Measurements from ENCODE around the gene WDR62. TPM values are rescaled to one million over a fixed set of nuclear protein-coding genes. Genes with fewer than 3 reads are reported as not detected.

WDR62 gene
- total and polyA plus RNA-seq, 10 of the 15 experiments (the other 5 are each of a cell fraction or from before 2014, with no cell fraction given), result 0.08 to 20.6 (median 10.9) TPM

DNA sequence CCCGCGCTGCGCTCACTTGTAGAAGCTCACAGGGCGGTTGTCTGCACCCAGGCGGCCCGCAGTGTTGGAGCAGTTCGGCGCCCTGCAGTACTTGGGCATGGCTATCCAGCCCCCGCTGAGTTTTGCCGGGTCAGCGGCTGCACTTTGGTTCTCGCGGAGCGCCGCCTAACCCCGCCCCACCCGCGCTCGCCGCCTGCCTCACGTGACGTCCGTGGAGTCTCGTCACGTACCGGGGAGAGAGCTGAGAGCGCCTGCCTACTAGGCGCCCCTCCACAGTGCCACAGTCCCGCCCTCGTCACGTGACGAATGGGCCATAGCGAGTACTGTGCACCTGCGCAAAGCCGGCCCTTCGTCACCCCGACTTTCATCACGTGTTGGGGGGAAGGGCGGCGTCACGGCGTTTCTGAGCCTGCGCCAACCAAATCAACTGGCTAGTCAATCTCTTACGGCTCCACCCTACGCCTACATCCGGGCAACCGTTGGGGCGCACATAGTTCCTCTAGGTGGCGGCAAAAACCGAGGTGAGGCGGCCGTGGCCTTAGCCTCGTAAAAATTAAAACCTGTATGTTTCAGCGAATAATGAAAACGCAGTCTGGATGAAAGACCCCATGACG, 471 bp upstream of the WDR62 start, which contains the start of gene THAP8 (continued):
- peak; percentile 84; the same call in 1 of the 2 replicates for TF ChIP-seq PRDM15 (CRISPR knock-in tag; IDR thresholded peaks at IDR 0.05)
- no peak for TF ChIP-seq ZBED1 (IDR thresholded peaks at IDR 0.05; ENCODE audit: borderline replicate concordance)
- TF ChIP-seq, protein P1, sequence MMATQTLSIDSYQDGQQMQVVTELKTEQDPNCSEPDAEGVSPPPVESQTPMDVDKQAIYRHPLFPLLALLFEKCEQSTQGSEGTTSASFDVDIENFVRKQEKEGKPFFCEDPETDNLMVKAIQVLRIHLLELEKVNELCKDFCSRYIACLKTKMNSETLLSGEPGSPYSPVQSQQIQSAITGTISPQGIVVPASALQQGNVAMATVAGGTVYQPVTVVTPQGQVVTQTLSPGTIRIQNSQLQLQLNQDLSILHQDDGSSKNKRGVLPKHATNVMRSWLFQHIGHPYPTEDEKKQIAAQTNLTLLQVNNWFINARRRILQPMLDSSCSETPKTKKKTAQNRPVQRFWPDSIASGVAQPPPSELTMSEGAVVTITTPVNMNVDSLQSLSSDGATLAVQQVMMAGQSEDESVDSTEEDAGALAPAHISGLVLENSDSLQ (IDR thresholded peaks at IDR 0.05), result peak; percentile 94
- TF ChIP-seq, protein P2, sequence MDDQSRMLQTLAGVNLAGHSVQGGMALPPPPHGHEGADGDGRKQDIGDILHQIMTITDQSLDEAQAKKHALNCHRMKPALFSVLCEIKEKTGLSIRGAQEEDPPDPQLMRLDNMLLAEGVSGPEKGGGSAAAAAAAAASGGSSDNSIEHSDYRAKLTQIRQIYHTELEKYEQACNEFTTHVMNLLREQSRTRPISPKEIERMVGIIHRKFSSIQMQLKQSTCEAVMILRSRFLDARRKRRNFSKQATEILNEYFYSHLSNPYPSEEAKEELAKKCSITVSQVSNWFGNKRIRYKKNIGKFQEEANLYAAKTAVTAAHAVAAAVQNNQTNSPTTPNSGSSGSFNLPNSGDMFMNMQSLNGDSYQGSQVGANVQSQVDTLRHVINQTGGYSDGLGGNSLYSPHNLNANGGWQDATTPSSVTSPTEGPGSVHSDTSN (IDR thresholded peaks at IDR 0.05; ENCODE audit: insufficient replicate concordance, low read depth, low read length), result peak; percentile 66
- no peak for TF ChIP-seq HSF1 (IDR thresholded peaks at IDR 0.05; ENCODE audit: low read depth, low read length)
